Smooth muscle cell (in vitro differentiated cells): ENCODE results near the gene DHFR2. TPM values are rescaled to one million over a fixed set of nuclear protein-coding genes. Genes with fewer than 3 reads are reported as not detected.

ENCODE experiments used
- DNase-seq: peaks from one replicate; lab custom pipeline; 2025; ENCODE audit not compliant: unreplicated experiment; lab: John Stamatoyannopoulos, UW
- H2AFZ ChIP-seq: fragments of 200-600 bp; sonication (generic); 2 replicates; pipeline ENCODE4 v1.6.0; 2016; ENCODE audit warnings: antibody characterized with exemption, low read depth, mild to moderate bottlenecking
- H3F3A ChIP-seq: fragments of 200-600 bp; sonication (generic); 2 replicates; pipeline ENCODE4 v1.6.0; 2017; ENCODE audit warnings: antibody characterized with exemption, low read depth
- H3K27ac ChIP-seq: fragments of 200-600 bp; sonication (generic); 2 replicates; pipeline ENCODE4 v1.5.1; 2016; ENCODE audit warnings: low read depth, mild to moderate bottlenecking
- H3K27me3 ChIP-seq: fragments of 200-600 bp; sonication (generic); 2 replicates; pipeline ENCODE4 v1.6.1; 2016; ENCODE audit warnings: low read depth, mild to moderate bottlenecking
- H3K36me3 ChIP-seq: fragments of 200-600 bp; sonication (generic); 2 replicates; pipeline ENCODE4 v1.5.1; 2016; ENCODE audit warnings: low read depth
- H3K4me1 ChIP-seq: fragments of 200-600 bp; sonication (generic); 2 replicates; pipeline ENCODE4 v1.5.1; 2016; ENCODE audit warnings: low read depth
- H3K4me2 ChIP-seq: fragments of 200-600 bp; sonication (generic); 2 replicates; pipeline ENCODE4 v1.6.0; 2016; ENCODE audit warnings: mild to moderate bottlenecking
- H3K4me3 ChIP-seq: fragments of 200-600 bp; sonication (generic); 2 replicates; pipeline ENCODE4 v1.5.1; 2016; ENCODE audit warnings: mild to moderate bottlenecking
- H3K79me2 ChIP-seq: fragments of 200-600 bp; sonication (generic); 2 replicates; pipeline ENCODE4 v1.6.0; 2016; ENCODE audit warnings: low read depth, mild to moderate bottlenecking
- H3K9ac ChIP-seq: fragments of 200-600 bp; sonication (generic); 2 replicates; pipeline ENCODE4 v1.6.0; 2016; ENCODE audit warnings: low read depth
- H3K9me3 ChIP-seq: fragments of 200-600 bp; sonication (generic); replicated peaks from 2 replicates; pipeline ENCODE4 v1.5.1; 2016; ENCODE audit warnings: low read depth
- H4K20me1 ChIP-seq: fragments of 200-600 bp; sonication (generic); 2 replicates; pipeline ENCODE4 v1.6.0; 2016; ENCODE audit warnings: low read depth
- WGBS: methylation state at CpG from one replicate; pipeline ENCODE4 v1.1.7; 2016; ENCODE audit warnings: low lambda C conversion rate; 5-methylcytosine and 5-hydroxymethylcytosine counted together
- polyA plus RNA-seq: library from polyadenylated mRNA; unstranded; fragments of >200 nt; fragmentation: Nextera tagmentation; extraction: Ambion mirVana; gene quantifications from 2 replicates; pipeline ENCODE4 v1.2.1, GENCODE V29; 2016
- total RNA-seq: library from RNA; depleted of rRNA; stranded (reverse); fragments of >200 nt; gene quantifications from 2 replicates; pipeline ENCODE4 v1.2.3, GENCODE V29; 2014
- TF ChIP-seq, protein P1 (sequence below): fragments of 200-600 bp; sonication (generic); IDR thresholded peaks from 2 replicates; pipeline ENCODE4 v1.5.1; 2017; ENCODE audit warnings: borderline replicate concordance, mild to moderate bottlenecking, antibody characterized with exemption; ENCODE audit not compliant: insufficient read depth, poor library complexity, severe bottlenecking

The DHFR2 gene
- total and polyA plus RNA-seq, 2 experiments from 2014 or later, result 3.0 to 14.5 TPM

DNA sequence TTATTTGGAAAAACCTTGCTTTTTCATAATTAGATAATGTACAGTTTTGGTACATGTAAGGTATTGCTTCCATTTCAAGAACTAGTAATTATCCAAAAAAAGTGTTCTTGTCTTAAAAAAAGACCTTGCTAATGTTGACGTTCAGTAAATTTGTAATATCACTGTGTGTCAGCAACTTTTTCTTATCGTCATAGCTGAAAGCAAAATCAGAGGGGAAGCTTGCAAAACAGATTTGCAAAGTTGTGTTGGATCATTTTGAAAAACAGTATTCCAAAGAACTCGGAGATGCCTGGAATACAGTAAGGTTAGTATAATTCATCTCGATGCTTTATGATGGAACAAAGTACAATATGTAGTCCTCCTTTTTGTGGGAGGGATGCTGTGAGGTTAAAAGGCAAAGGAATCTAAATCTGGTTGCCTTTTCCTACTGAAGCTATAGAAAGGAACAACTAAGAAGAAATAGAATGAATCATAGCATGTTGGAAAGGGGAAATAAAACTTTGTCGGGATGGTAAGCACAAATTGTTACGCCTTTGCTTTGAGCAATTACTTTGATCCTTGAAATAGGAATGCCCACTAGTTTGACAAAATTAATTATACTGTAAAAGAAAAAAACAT, 1.6 kb upstream of the DHFR2 start:
- DNase-seq, result no peak
- Histone ChIP-seq H3K27ac (no peak overlapping the region), H3K4me2 (peak overlapping the region; percentile 92), H4K20me1 (no peaks in the 10 kb centered on the region), H3K9me3 (no peaks in the 10 kb centered on the region), H3K4me3 (no peak overlapping the region), H3K27me3 (no peaks in the 10 kb centered on the region), H3K79me2 (peaks cover 11% of the 10 kb centered on the region), H3K4me1 (peaks cover 15% of the 10 kb centered on the region), H3K9ac (peak overlapping the region; percentile 99), H2AFZ (no peak overlapping the region), H3K36me3 (no peaks in the 10 kb centered on the region), H3F3A (no peaks in the 10 kb centered on the region)
- TF ChIP-seq, protein P1, sequence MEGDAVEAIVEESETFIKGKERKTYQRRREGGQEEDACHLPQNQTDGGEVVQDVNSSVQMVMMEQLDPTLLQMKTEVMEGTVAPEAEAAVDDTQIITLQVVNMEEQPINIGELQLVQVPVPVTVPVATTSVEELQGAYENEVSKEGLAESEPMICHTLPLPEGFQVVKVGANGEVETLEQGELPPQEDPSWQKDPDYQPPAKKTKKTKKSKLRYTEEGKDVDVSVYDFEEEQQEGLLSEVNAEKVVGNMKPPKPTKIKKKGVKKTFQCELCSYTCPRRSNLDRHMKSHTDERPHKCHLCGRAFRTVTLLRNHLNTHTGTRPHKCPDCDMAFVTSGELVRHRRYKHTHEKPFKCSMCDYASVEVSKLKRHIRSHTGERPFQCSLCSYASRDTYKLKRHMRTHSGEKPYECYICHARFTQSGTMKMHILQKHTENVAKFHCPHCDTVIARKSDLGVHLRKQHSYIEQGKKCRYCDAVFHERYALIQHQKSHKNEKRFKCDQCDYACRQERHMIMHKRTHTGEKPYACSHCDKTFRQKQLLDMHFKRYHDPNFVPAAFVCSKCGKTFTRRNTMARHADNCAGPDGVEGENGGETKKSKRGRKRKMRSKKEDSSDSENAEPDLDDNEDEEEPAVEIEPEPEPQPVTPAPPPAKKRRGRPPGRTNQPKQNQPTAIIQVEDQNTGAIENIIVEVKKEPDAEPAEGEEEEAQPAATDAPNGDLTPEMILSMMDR, result no peak
- 94% methylated on average over 6 of the region's 6 CpGs for WGBS

DNA sequence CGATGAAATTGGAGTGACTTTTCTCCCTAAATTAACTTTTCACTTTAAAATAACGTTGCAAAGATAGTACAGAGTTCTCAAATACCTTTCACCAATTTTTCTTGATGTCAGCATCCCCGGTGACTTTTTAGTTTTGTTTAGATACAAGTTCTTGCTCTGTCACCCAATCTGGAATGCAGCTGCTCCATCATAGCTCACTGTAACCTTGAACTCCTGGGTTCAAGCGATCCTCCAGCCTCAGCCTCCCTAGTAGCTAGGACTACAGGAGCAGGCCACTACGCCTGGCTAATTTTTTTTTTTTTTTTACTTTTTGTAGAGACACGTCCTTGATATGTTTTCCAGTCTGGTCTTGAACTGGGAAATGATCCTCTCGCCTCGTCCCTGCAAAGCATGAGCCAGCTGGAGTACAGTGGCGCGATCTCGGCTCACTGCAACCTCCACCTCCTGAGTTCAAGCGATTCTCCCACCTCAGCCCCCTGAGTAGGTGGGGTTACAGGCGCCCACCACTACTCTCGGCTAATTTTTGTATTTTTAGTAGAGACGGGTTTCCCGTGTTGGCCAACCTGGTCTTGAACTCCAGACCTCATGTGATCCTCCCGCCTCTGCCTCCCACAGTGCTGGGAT, 892 bp upstream of the DHFR2 start:
- H3F3A ChIP-seq, result no peaks in the 10 kb centered on the region
- no peaks in the 10 kb centered on the region for H3K9me3 ChIP-seq
- peak overlapping the region; percentile 96 for H3K27ac ChIP-seq
- no peaks in the 10 kb centered on the region for H4K20me1 ChIP-seq
- H3K9ac ChIP-seq, result peak overlapping the region; percentile 99
- DNase-seq, result no peak
- no peaks in the 10 kb centered on the region for H3K36me3 ChIP-seq
- H3K4me1 ChIP-seq, result peaks cover 15% of the 10 kb centered on the region
- no peaks in the 10 kb centered on the region for H3K27me3 ChIP-seq
- peaks cover 11% of the 10 kb centered on the region for H3K79me2 ChIP-seq
- 69% methylated on average over 17 of the region's 17 CpGs for WGBS
- TF ChIP-seq, protein P1, result no peak
- peak overlapping the region; percentile 92 for H3K4me2 ChIP-seq
- peak overlapping the region; percentile 95 for H2AFZ ChIP-seq
- H3K4me3 ChIP-seq, result peak overlapping the region; percentile 85

DNA sequence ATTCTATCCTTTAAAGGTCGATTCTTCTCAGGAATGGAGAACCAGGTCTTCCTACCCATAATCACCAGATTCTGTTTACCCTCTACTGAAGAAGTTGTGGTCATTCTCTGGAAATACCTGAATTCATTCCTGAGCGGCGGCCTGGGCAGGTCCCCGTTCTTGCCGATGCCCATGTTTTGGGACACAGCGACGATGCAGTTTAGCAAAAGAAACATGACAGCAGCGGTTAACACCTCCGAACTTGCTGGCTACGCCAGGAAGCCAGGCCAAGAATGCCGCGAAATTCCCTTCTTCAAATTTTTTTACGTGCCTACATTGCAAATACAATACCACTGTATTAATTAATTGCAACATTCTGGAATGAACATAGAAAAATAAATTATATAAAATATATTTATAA, 1.4 kb downstream of the DHFR2 start:
- WGBS, result 96% methylated on average over 13 of the region's 13 CpGs

More for the DNA sequence above, 1.4 kb downstream of the DHFR2 start:
- Histone ChIP-seq H2AFZ (no peak overlapping the region), H4K20me1 (no peaks in the 10 kb centered on the region), H3K4me2 (no peak overlapping the region), H3K4me1 (peaks cover 15% of the 10 kb centered on the region), H3F3A (no peaks in the 10 kb centered on the region), H3K79me2 (peaks cover 11% of the 10 kb centered on the region), H3K27me3 (no peaks in the 10 kb centered on the region), H3K27ac (no peak overlapping the region), H3K9ac (no peak overlapping the region), H3K36me3 (no peaks in the 10 kb centered on the region), H3K9me3 (no peaks in the 10 kb centered on the region), H3K4me3 (no peak overlapping the region)
- DNase-seq, result no peak
- TF ChIP-seq, protein P1, result no peak
